Osteoblast (primary cell): ENCODE measurements around the gene PPP2R3B. TPM values are rescaled to one million over a fixed set of nuclear protein-coding genes. Genes with fewer than 3 reads are reported as not detected.

Source experiments
- DNase-seq: peaks from one replicate; pipeline ENCODE4 v3.0.0; 2011; ENCODE audit warnings: low spot score, mixed read lengths; ENCODE audit not compliant: insufficient read length; ENCODE audit errors: missing footprints
- H2AFZ ChIP-seq: 2 replicates; pipeline ENCODE4 v1.6.0; 2011; ENCODE audit warnings: mild to moderate bottlenecking, low read length
- H3K27ac ChIP-seq: 2 replicates; pipeline ENCODE4 v1.5.1; 2011; ENCODE audit warnings: mild to moderate bottlenecking, low read depth, low read length, moderate library complexity
- H3K27me3 ChIP-seq: 2 replicates; pipeline ENCODE4 v1.6.0; 2012; ENCODE audit warnings: mild to moderate bottlenecking, control low read depth, inconsistent platforms, low read length, moderate library complexity; ENCODE audit not compliant: insufficient read depth
- H3K36me3 ChIP-seq: 2 replicates; pipeline ENCODE4 v1.5.1; 2011; ENCODE audit warnings: mild to moderate bottlenecking, low read length, control low read depth, moderate library complexity; ENCODE audit not compliant: insufficient read depth
- H3K4me1 ChIP-seq: 2 replicates; pipeline ENCODE4 v1.5.1; 2011; ENCODE audit warnings: mild to moderate bottlenecking, low read length, control low read depth, moderate library complexity; ENCODE audit not compliant: insufficient read depth
- H3K4me2 ChIP-seq: 2 replicates; pipeline ENCODE4 v1.6.0; 2011; ENCODE audit warnings: mild to moderate bottlenecking, low read length; ENCODE audit not compliant: insufficient read depth
- H3K4me3 ChIP-seq: fragments of 200-600 bp; sonication (generic); 3 replicates; pipeline ENCODE4 v1.5.1; 2012; ENCODE audit warnings: mild to moderate bottlenecking, low read length, inconsistent platforms; ENCODE audit not compliant: insufficient read depth
- H3K79me2 ChIP-seq: 2 replicates; pipeline ENCODE4 v1.6.0; 2012; ENCODE audit warnings: mild to moderate bottlenecking, low read length, control low read depth, inconsistent platforms; ENCODE audit not compliant: insufficient read depth
- H3K9me3 ChIP-seq: 2 replicates; pipeline ENCODE4 v1.5.1; 2011; ENCODE audit warnings: low read depth, low read length, control low read depth
- H4K20me1 ChIP-seq: 2 replicates; pipeline ENCODE4 v1.6.0; 2012; ENCODE audit warnings: mild to moderate bottlenecking, low read length, control low read depth; ENCODE audit not compliant: insufficient read depth
- total RNA-seq: library from RNA; depleted of rRNA; stranded (reverse); fragments of >200 nt; gene quantifications from 2 replicates; pipeline ENCODE4 v1.2.3, GENCODE V29; 2012
- TF ChIP-seq, protein P1 (sequence below): IDR thresholded peaks from 2 replicates; pipeline ENCODE4 v1.5.1; 2011; ENCODE audit warnings: mild to moderate bottlenecking, low read depth, low read length, moderate library complexity; ENCODE audit errors: extremely low read depth

The PPP2R3B gene
- total RNA-seq, 1 donor: 13.4 TPM

DNA sequence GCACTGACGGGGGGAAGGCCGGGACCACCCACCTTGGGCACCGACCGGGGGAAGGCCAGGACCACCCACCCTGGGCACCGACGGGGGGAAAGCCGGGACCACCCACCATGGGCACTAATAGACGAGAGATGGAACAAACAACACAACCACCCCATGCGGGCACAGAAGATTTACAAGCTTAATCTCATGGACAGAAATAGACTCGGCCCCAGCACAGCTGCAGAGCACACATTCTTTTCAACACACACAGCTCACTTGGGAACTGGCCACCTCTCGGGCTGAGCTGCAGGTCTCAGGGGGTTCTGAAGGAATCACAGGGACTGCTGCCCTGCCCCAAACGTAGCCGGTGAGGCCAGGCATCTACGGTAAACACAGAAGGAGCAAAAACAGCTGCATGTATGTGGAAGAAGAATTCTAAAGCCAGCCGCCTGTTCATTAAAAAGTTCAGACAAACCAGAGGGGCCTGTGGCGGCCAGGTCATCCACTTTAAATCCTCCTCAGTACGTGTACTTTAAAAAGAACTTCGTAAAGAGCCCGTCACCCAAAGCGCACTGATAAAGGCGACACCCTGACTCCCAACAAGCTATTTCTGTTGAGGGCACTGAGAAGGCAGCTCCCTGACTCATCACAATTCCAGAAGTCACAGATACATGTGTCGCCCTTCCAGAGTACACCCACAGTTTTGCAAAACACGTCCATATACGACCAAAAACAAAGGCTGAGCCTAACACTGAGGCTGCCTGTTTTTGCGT is 17.7 kb downstream of the PPP2R3B start:
- Histone ChIP-seq H3K9me3 (no peaks in the 10 kb centered on the region), H3K36me3 (no peaks in the 10 kb centered on the region), H2AFZ (no peak overlapping the region), H3K4me3 (peak overlapping the region; percentile 42), H3K4me1 (peaks cover 7% of the 10 kb centered on the region), H3K27me3 (peaks cover 24% of the 10 kb centered on the region), H3K4me2 (peak overlapping the region; percentile 41), H3K79me2 (no peaks in the 10 kb centered on the region), H3K27ac (no peak overlapping the region), H4K20me1 (peaks cover 10% of the 10 kb centered on the region)
- DNase-seq: peak; percentile 99
- TF ChIP-seq, protein P1, sequence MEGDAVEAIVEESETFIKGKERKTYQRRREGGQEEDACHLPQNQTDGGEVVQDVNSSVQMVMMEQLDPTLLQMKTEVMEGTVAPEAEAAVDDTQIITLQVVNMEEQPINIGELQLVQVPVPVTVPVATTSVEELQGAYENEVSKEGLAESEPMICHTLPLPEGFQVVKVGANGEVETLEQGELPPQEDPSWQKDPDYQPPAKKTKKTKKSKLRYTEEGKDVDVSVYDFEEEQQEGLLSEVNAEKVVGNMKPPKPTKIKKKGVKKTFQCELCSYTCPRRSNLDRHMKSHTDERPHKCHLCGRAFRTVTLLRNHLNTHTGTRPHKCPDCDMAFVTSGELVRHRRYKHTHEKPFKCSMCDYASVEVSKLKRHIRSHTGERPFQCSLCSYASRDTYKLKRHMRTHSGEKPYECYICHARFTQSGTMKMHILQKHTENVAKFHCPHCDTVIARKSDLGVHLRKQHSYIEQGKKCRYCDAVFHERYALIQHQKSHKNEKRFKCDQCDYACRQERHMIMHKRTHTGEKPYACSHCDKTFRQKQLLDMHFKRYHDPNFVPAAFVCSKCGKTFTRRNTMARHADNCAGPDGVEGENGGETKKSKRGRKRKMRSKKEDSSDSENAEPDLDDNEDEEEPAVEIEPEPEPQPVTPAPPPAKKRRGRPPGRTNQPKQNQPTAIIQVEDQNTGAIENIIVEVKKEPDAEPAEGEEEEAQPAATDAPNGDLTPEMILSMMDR: no peak

- Histone ChIP-seq H2AFZ (no peak overlapping the region), H3K27me3 (peaks cover 16% of the 10 kb centered on the region), H3K4me3 (no peak overlapping the region), H4K20me1 (peaks cover 7% of the 10 kb centered on the region), H3K36me3 (no peaks in the 10 kb centered on the region), H3K4me2 (no peak overlapping the region), H3K79me2 (peaks cover 2% of the 10 kb centered on the region), H3K27ac (no peak overlapping the region), H3K4me1 (peaks cover 7% of the 10 kb centered on the region), H3K9me3 (no peaks in the 10 kb centered on the region)
- TF ChIP-seq, protein P1: no peak
- DNase-seq: peak; percentile 50
Observed at GRCh38 chrX:367866-368265, 18.8 kb downstream of the PPP2R3B start.

- Histone ChIP-seq H3K4me3 (no peak overlapping the region), H3K9me3 (no peaks in the 10 kb centered on the region), H3K36me3 (no peaks in the 10 kb centered on the region), H2AFZ (no peak overlapping the region), H3K4me1 (peaks cover 7% of the 10 kb centered on the region), H4K20me1 (peaks cover 7% of the 10 kb centered on the region), H3K4me2 (no peak overlapping the region), H3K27me3 (peaks cover 11% of the 10 kb centered on the region), H3K79me2 (peaks cover 2% of the 10 kb centered on the region), H3K27ac (no peak overlapping the region)
- TF ChIP-seq, protein P1: no peak
- DNase-seq: peak; percentile 52
Observed at GRCh38 chrX:367349-367748, 19.4 kb downstream of the PPP2R3B start.

- no peak for DNase-seq
- H2AFZ ChIP-seq: no peak overlapping the region
- no peak overlapping the region for H3K27ac ChIP-seq
- no peak overlapping the region for H3K4me3 ChIP-seq
- TF ChIP-seq, protein P1: no peak
- H3K27me3 ChIP-seq: no peaks in the 10 kb centered on the region
- H4K20me1 ChIP-seq: no peaks in the 10 kb centered on the region
- H3K4me2 ChIP-seq: no peak overlapping the region
- H3K36me3 ChIP-seq: no peaks in the 10 kb centered on the region
- H3K4me1 ChIP-seq: peaks cover 2% of the 10 kb centered on the region
- H3K9me3 ChIP-seq: no peaks in the 10 kb centered on the region
- peaks cover 2% of the 10 kb centered on the region for H3K79me2 ChIP-seq
Observed at GRCh38 chrX:363621-364375, 22.9 kb downstream of the PPP2R3B start.
